ENCODE data around the gene PITX2. TPM values are rescaled to one million over a fixed set of nuclear protein-coding genes. Genes with fewer than 3 reads are reported as not detected.

Gene PITX2
- total RNA-seq, 4 donors from 2014 or later = 3.5 to 31.3 (median 18.2) TPM

DNA sequence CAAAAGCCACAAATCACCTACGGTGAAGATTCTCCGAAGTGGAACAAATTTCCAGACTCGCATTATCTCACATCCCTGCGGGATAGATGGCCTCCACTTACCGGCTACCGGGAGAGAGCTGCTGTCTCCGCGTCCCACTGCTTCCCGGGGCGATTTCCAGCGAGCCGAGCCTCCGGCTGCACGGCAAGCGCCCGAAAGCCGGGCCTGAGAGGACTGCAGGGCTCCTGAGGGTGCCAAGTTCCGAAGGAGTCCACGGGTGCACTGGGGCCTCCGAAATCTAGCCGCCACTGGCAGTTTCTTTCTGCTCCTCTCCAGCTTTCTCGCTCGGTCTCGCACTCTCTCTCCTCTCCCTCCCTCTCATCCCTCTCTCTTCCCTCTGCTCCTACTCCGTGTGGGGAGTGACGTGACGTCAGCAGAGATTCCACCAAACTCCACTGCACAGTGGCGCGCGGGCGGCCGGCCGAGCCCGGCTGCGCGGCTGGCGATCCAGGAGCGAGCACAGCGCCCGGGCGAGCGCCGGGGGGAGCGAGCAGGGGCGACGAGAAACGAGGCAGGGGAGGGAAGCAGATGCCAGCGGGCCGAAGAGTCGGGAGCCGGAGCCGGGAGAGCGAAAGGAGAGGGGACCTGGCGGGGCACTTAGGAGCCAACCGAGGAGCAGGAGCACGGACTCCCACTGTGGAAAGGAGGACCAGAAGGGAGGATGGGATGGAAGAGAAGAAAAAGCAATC, 14.0 kb upstream of the PITX2 start:
- 0 to 3% methylated on average over 17 to 19 of the region's 56 CpGs for WGBS, 2 donors (ENCODE audit: low coverage in 1 of 2)

DNA sequence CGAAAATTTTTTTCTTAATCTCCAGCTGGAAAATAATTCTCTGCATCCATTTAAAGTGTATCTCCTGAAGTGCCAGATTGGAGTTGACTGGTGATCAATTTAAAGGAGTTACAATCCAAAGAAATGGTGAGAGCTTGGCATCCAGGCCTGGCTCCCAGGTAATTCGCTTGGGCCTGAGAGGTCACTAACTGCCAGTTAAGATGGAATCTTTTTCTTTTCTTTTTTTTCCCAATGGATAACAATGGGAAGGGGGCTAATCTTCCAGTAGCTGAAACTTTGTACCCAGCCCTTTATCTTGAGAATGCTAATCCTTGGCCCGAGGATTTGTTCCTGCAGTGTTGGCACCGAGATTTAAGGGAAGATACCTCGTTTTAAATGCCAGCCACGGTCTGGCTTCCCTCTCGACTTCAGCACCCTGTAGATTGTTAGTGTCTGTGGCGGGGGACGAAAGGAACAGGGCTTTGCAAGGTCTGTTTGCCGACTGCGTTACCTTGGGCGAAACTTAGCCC, 13.3 kb upstream of the PITX2 start:
- Histone ChIP-seq H3K4me3 (peak overlapping the region; percentile 37 to 58), H3K36me3 (no peaks in the 10 kb centered on the region), H3K27me3 (peaks cover 100% of the 10 kb centered on the region), H3K4me1 (peaks cover 0 to 48% (median 13%) of the 10 kb centered on the region in 3 donors), H3K27ac (peak overlapping the region; percentile 5 to 94 (median 86)), H3K9me3 (no peaks in the 10 kb centered on the region)
- WGBS, 2 donors (ENCODE audit: low coverage in 1 of 2) = 1 to 10% methylated on average over 9 to 12 of the region's 12 CpGs
- TF ChIP-seq POLR2A (IDR thresholded peaks at IDR 0.05) = no peak
- TF ChIP-seq EP300 (IDR thresholded peaks at IDR 0.05) = no peak
- no peak for TF ChIP-seq POLR2AphosphoS5 (IDR thresholded peaks at IDR 0.05)
- TF ChIP-seq, protein P1, sequence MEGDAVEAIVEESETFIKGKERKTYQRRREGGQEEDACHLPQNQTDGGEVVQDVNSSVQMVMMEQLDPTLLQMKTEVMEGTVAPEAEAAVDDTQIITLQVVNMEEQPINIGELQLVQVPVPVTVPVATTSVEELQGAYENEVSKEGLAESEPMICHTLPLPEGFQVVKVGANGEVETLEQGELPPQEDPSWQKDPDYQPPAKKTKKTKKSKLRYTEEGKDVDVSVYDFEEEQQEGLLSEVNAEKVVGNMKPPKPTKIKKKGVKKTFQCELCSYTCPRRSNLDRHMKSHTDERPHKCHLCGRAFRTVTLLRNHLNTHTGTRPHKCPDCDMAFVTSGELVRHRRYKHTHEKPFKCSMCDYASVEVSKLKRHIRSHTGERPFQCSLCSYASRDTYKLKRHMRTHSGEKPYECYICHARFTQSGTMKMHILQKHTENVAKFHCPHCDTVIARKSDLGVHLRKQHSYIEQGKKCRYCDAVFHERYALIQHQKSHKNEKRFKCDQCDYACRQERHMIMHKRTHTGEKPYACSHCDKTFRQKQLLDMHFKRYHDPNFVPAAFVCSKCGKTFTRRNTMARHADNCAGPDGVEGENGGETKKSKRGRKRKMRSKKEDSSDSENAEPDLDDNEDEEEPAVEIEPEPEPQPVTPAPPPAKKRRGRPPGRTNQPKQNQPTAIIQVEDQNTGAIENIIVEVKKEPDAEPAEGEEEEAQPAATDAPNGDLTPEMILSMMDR (IDR thresholded peaks at IDR 0.05) = no peak
- no peak for ATAC-seq

More for the DNA sequence above, 14.0 kb upstream of the PITX2 start:
- ATAC-seq = peak; percentile 88
- Histone ChIP-seq H3K4me1 (peaks cover 0 to 42% (median 10%) of the 10 kb centered on the region in 3 donors), H3K27me3 (peaks cover 100% of the 10 kb centered on the region), H3K36me3 (no peaks in the 10 kb centered on the region), H3K4me3 (peak overlapping the region; percentile 37 to 58), H3K9me3 (no peaks in the 10 kb centered on the region), H3K27ac (peak overlapping the region; percentile 5 to 94 (median 86))
- TF ChIP-seq EP300 (IDR thresholded peaks at IDR 0.05) (no peak), POLR2AphosphoS5 (IDR thresholded peaks at IDR 0.05) (peak; percentile 27), POLR2A (IDR thresholded peaks at IDR 0.05) (peak in 1 of 2 donors; percentile 12)
- TF ChIP-seq, protein P1 (IDR thresholded peaks at IDR 0.05) = no peak

DNA sequence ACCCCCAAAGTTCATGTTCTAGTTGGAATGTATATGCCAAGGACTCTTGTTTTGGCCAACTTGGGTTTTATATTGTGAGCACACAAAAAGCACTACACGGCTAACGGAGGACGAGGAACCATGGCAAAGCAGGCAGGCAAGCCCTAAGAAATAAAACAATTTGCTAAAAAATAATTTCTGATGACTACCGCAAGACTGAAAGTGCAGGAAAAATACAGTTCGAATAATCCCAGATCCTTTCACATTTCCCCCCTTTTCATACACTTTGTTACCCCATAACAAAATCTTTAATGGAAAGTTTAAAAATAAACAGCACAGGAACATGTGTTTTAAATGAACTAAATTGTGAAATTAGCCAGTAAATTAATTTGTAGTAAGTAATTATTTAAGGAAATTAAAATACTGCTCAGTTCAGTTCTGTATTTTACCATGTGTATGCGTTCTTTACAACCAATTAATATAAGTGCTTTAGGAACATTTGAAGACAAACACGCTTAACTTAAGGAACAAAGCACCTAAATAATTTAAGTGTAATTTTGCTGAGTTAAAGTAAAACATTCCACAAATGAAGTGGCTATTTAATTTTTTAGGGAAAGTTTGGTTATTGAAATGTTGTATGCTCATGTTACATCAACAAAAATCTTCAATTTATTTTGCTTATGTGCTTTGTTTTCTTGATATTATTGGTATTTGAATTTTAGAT, 12.4 kb upstream of the PITX2 start:
- Histone ChIP-seq H3K36me3 (no peaks in the 10 kb centered on the region), H3K27ac (peak overlapping the region in 3 of 4 donors; percentile 64 to 91 (median 80)), H3K4me1 (peaks cover 0 to 52% (median 13%) of the 10 kb centered on the region in 3 donors), H3K9me3 (no peaks in the 10 kb centered on the region), H3K27me3 (peaks cover 100% of the 10 kb centered on the region), H3K4me3 (peak overlapping the region in 1 of 2 donors; percentile 44)
- no peak for ATAC-seq
- WGBS, 2 donors (ENCODE audit: low coverage in 1 of 2) = 20 to 41% methylated on average over 7 of the region's 7 CpGs
- TF ChIP-seq POLR2AphosphoS5 (IDR thresholded peaks at IDR 0.05) (no peak), POLR2A (IDR thresholded peaks at IDR 0.05) (no peak)

DNA sequence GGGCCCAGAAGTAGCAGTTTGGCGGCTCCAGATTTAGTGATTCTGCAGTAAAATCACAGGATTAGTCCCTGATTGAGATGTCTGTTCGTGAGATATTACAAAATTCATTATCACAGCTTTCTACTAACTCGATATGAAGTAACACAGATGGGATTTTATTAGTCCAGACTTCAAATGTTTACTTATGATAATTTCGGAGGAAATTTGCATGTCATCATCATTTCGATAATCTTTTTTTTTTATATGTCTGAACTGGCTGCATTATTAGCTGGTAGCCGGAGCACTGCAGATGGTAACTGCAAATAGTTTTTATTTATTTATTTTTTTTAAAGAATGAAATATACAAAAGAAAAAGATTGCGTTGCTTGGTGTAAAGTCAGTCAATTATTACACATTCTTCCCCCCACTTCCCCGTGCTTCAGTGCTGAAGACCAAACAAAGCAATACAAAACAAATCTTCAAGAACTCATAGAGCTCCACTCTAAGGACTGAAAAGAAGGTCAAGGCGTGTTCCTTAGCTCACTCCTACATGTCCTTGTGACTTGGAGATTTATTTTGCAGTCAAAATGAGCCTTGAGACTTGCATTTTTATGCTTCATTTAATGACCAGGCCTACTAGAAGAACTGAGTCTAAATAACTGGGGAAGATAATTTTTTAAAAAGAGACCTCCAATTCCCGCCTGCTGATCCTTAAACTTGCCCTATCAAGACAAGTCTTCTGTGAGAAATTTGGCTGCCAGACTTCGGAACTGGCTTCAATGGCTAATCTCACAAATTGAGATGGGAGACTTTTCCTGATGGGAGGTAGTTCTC, 11.7 kb upstream of the PITX2 start:
- no peaks in the 10 kb centered on the region for H3K36me3 ChIP-seq
- H3K27me3 ChIP-seq = peaks cover 100% of the 10 kb centered on the region
- no peaks in the 10 kb centered on the region for H3K9me3 ChIP-seq
- peaks cover 0 to 52% (median 13%) of the 10 kb centered on the region in 3 donors for H3K4me1 ChIP-seq
- 33 to 58% methylated on average over 10 to 11 of the region's 11 CpGs for WGBS, 2 donors (ENCODE audit: low coverage in 1 of 2)
- no peak for ATAC-seq
- TF ChIP-seq POLR2A (IDR thresholded peaks at IDR 0.05) (no peak), EP300 (IDR thresholded peaks at IDR 0.05) (no peak), POLR2AphosphoS5 (IDR thresholded peaks at IDR 0.05) (no peak)
- TF ChIP-seq, protein P1 (IDR thresholded peaks at IDR 0.05) = no peak
- H3K4me3 ChIP-seq = peak overlapping the region; percentile 21 to 44
- peak overlapping the region; percentile 26 to 91 (median 85) for H3K27ac ChIP-seq
